B cell (primary cell): ENCODE measurements around the gene TMEM273.

ENCODE experiments used
- EZH2 ChIP-seq: IDR thresholded peaks from 2 replicates; pipeline ENCODE4 v1.6.1; 2012; ENCODE audit warnings: borderline replicate concordance, low read depth, mild to moderate bottlenecking, moderate library complexity, low read length; ENCODE audit not compliant: insufficient read depth, poor library complexity, severe bottlenecking
- TF ChIP-seq, protein P1 (sequence below): fragments of 200-600 bp; IDR thresholded peaks from one replicate; pipeline ENCODE4 v1.8.0; 2022; ENCODE audit warnings: antibody characterized with exemption, mild to moderate bottlenecking

DNA sequence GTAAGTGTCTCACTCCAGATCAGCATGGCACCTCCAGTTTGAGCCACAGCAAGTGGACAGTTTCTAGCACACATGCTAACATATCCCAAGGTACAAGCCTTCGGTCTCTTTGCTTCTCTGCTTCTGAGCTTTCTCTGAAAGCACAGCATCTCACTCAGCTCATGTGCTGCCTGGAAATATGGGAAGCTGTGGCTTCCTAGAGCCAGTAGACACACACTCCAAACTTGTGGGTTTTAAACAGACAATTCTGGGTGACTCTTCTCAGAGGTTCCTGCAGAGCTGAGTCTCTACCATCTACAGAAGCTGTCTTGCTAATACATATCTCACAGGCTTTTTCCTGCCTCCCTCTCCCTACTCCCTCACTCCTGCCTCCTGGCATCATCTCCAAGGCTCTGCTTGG lies 23.9 kb upstream of the TMEM273 start:
- TF ChIP-seq, protein P1, sequence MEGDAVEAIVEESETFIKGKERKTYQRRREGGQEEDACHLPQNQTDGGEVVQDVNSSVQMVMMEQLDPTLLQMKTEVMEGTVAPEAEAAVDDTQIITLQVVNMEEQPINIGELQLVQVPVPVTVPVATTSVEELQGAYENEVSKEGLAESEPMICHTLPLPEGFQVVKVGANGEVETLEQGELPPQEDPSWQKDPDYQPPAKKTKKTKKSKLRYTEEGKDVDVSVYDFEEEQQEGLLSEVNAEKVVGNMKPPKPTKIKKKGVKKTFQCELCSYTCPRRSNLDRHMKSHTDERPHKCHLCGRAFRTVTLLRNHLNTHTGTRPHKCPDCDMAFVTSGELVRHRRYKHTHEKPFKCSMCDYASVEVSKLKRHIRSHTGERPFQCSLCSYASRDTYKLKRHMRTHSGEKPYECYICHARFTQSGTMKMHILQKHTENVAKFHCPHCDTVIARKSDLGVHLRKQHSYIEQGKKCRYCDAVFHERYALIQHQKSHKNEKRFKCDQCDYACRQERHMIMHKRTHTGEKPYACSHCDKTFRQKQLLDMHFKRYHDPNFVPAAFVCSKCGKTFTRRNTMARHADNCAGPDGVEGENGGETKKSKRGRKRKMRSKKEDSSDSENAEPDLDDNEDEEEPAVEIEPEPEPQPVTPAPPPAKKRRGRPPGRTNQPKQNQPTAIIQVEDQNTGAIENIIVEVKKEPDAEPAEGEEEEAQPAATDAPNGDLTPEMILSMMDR, result no peak
- no peak for TF ChIP-seq EZH2
